Measurements from ENCODE around the gene DPF3. TPM values are rescaled to one million over a fixed set of nuclear protein-coding genes. Genes with fewer than 3 reads are reported as not detected.

The DPF3 gene
- total RNA-seq, 1 experiment from 2014 or later, result 0.31 TPM

DNA sequence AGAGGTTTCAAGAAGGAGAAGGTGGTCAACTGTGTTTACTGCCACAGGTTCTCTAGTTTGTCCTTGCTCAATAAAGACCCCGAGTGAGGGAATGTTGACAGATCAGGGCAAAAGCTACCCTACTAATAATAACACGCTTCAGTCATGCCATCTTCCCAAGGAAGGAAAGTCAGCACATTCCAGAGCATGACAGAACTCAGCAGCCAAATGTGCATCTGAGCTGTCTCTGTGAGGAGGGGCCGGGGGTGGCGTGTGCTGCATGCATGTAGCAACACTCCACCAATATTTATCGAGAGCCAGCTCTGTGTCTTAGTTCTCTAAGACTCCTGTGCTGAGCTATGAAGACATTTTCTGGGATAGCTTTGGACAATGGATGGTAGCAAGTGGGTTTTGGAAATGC lies 260.4 kb downstream of the DPF3 start (continued):
- TF ChIP-seq NR1H2 (CRISPR knock-in tag; IDR thresholded peaks at IDR 0.05), result no peak
- no peak for TF ChIP-seq JAZF1 (CRISPR knock-in tag; IDR thresholded peaks at IDR 0.05)

- H3K27me3 Mint-ChIP-seq (ENCODE audit: low read depth), result peaks cover 5% of the 10 kb centered on the region; the same call in 1 of the 2 replicates
- ATAC-seq (no peak), DNase-seq (ENCODE audit: low spot score) (no peak)
- H3K36me3 Mint-ChIP-seq, result no peaks in the 10 kb centered on the region
- no peak overlapping the region for H3K4me3 Mint-ChIP-seq
- no peaks in the 10 kb centered on the region for H3K4me1 Mint-ChIP-seq
- H3K9me3 Mint-ChIP-seq, result peaks cover 2% of the 10 kb centered on the region; the same call in 1 of the 2 replicates
- H3K27ac Mint-ChIP-seq, result no peak overlapping the region
- ChIA-PET CTCF (interaction anchor here (1.0 kb wide), 1 partner anchor 13 kb away, joined by 3 read pairs; no protein-coding TSS in a partner anchor), POLR2A (no interaction called here)
- TF ChIP-seq ZNF423 (CRISPR knock-in tag; IDR thresholded peaks at IDR 0.05) (no peak), ARID4B (CRISPR knock-in tag; IDR thresholded peaks at IDR 0.05; ENCODE audit: borderline replicate concordance) (no peak), MYBL2 (CRISPR knock-in tag; IDR thresholded peaks at IDR 0.05) (no peak), ETV6 (CRISPR knock-in tag; IDR thresholded peaks at IDR 0.05) (no peak), ZSCAN18 (CRISPR knock-in tag; IDR thresholded peaks at IDR 0.05) (no peak), TCF7 (CRISPR knock-in tag; IDR thresholded peaks at IDR 0.05; ENCODE audit: low read depth) (no peak), MXD4 (CRISPR knock-in tag; IDR thresholded peaks at IDR 0.05; ENCODE audit: borderline replicate concordance) (no peak), SP1 (CRISPR knock-in tag; conservative IDR thresholded peaks at IDR 0.05) (no peak), MAX (CRISPR knock-in tag; IDR thresholded peaks at IDR 0.05) (no peak)
- TF ChIP-seq, protein P1, sequence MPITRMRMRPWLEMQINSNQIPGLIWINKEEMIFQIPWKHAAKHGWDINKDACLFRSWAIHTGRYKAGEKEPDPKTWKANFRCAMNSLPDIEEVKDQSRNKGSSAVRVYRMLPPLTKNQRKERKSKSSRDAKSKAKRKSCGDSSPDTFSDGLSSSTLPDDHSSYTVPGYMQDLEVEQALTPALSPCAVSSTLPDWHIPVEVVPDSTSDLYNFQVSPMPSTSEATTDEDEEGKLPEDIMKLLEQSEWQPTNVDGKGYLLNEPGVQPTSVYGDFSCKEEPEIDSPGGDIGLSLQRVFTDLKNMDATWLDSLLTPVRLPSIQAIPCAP (CRISPR knock-in tag; IDR thresholded peaks at IDR 0.05), result no peak
These were observed 261.2 kb downstream of the DPF3 start for GRCh38 chr14:72632727-72633126.

GRCh38 chr14:72631401-72631800 lies 262.5 kb downstream of the DPF3 start:
- no peaks in the 10 kb centered on the region for H3K4me1 Mint-ChIP-seq
- DNase-seq (ENCODE audit: low spot score) (no peak), ATAC-seq (no peak)
- H3K27me3 Mint-ChIP-seq (ENCODE audit: low read depth), result peaks cover 5% of the 10 kb centered on the region; the same call in 1 of the 2 replicates
- H3K4me3 Mint-ChIP-seq, result no peak overlapping the region
- ChIA-PET CTCF (no interaction called here), POLR2A (no interaction called here)
- peaks cover 15% of the 10 kb centered on the region for H3K9me3 Mint-ChIP-seq
- no peaks in the 10 kb centered on the region for H3K36me3 Mint-ChIP-seq
- H3K27ac Mint-ChIP-seq, result no peak overlapping the region
- TF ChIP-seq, protein P2, sequence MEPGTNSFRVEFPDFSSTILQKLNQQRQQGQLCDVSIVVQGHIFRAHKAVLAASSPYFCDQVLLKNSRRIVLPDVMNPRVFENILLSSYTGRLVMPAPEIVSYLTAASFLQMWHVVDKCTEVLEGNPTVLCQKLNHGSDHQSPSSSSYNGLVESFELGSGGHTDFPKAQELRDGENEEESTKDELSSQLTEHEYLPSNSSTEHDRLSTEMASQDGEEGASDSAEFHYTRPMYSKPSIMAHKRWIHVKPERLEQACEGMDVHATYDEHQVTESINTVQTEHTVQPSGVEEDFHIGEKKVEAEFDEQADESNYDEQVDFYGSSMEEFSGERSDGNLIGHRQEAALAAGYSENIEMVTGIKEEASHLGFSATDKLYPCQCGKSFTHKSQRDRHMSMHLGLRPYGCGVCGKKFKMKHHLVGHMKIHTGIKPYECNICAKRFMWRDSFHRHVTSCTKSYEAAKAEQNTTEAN (CRISPR knock-in tag; IDR thresholded peaks at IDR 0.05), result no peak
- no peak for TF ChIP-seq CBFB (CRISPR knock-in tag; IDR thresholded peaks at IDR 0.05; ENCODE audit: low read depth)
- TF ChIP-seq E2F1 (CRISPR knock-in tag; IDR thresholded peaks at IDR 0.05), result no peak
- TF ChIP-seq ESRRA (CRISPR knock-in tag; IDR thresholded peaks at IDR 0.05; ENCODE audit: borderline replicate concordance), result no peak
- no peak for TF ChIP-seq GTF2I (CRISPR knock-in tag; conservative IDR thresholded peaks at IDR 0.05)
- TF ChIP-seq STAT6 (CRISPR knock-in tag; conservative IDR thresholded peaks at IDR 0.05; ENCODE audit: low read depth), result no peak
